ENCODE results near the gene LILRB4.
"Not testable (repeated sequence)": the region's sequence is repeated elsewhere in the genome, so short reads cannot be mapped to it uniquely, and the experiment has no call there.

The LILRB4 gene

DNA sequence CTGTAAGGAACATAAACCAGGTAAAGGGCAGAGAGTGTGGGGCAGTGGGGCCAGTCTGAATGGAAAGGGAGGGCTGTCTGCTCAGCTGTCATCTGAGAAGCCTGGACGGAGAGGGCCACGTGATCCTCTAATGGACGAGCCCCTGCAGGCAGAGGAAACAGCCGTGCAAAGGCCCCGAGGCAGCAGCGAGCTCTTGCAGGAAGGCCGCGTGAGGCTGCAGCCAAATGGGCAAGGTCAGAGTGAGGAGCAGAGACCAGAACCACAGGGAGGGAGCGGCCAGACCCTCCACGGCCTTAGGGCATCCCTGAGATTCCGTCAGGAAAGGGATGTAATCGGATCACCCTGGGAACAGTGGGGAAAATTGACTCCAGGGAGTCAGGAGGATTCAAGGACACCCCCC, 4.4 kb downstream of the LILRB4 start:
- TF ChIP-seq POLR2A (IDR thresholded peaks at IDR 0.05; ENCODE audit: low read length): no peak
- TF ChIP-seq GATA1 (IDR thresholded peaks at IDR 0.05; ENCODE audit: low read depth, low read length): no peak
- DNase-seq: no peak

DNA sequence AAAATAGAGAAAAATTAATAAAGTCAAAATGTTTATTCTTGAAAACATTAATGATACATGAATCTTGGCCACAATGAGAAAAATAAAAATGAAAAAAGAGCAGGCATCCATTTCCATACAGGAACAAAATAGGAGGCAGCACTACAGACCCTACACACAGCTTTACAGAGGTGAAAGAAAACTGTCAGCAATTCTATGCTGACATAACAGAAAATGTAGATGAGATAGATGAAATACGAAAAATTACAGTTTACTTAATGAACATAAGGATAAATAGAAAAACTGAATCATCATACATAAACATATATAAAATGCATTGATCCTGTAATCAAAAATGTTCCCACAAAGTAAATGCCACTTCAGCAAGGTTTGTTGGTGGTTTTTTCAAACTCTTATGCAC, 5.6 kb downstream of the LILRB4 start:
- TF ChIP-seq POLR2A (IDR thresholded peaks at IDR 0.05; ENCODE audit: low read length): no peak
- no peak for TF ChIP-seq GATA1 (IDR thresholded peaks at IDR 0.05; ENCODE audit: low read depth, low read length)

DNA sequence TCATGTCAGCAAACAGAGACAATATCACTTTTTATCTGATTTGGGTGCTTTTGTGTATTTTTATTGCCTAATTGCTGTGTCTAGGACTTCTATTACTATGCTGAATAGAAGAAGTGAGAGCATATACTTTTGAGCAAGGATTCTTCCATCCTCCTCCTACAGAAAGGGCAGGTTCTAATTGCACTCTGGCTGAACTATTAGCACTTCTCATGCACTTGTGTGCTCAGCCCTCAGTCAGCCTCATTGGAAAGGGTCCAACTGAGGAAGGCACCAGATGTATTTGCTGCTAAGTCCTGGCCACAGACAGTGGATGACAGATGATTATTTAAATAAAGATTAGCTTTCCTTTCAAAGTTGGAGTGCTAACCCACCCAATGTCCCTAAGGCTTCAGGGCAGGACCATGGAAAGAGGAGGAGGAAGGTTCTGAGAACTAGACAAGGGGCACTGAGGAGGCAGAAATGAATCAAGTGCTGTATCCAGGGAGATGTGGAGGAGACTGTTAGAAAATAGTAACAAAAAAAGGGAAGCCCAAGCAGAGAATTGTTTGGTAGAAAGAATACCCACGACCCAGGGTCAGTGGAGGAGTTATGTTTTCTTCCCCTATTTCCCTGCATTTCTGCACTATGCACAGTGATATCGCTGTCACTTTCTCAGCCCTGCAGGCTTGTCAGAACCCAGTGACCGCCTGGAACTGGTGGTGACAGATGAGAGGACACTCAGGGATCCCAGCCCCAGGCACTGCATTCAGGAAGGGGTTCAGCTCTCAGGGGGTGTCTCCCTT, 8.0 kb downstream of the LILRB4 start:
- TF ChIP-seq POLR2A (IDR thresholded peaks at IDR 0.05; ENCODE audit: low read length) (no peak), GATA1 (IDR thresholded peaks at IDR 0.05; ENCODE audit: low read depth, low read length) (no peak)
- no peak for DNase-seq

More for the DNA sequence above, 5.6 kb downstream of the LILRB4 start:
- no peak for DNase-seq

DNA sequence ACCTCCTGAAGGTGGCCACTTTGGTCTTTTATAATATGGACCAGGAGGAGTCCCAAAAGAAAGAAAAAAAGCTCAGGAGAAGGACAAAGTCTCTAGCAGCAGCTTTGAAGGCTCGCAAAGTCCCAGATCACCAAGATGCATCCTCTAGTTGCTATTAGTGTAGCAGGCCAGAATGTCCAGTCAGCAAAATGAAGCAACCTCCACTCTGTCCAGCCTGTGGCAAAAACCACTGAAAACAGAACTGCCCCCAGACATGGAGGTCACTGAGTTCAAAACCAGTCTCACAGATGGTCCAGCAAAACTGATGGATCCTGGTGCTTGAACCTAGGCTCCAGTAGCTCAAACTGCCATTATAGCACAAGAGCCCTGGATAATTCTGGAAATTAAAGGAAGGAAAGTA, 10.4 kb downstream of the LILRB4 start:
- no peak for DNase-seq
- no peak for TF ChIP-seq POLR2A (IDR thresholded peaks at IDR 0.05; ENCODE audit: low read length)
- TF ChIP-seq GATA1 (IDR thresholded peaks at IDR 0.05; ENCODE audit: low read depth, low read length): no peak

DNA sequence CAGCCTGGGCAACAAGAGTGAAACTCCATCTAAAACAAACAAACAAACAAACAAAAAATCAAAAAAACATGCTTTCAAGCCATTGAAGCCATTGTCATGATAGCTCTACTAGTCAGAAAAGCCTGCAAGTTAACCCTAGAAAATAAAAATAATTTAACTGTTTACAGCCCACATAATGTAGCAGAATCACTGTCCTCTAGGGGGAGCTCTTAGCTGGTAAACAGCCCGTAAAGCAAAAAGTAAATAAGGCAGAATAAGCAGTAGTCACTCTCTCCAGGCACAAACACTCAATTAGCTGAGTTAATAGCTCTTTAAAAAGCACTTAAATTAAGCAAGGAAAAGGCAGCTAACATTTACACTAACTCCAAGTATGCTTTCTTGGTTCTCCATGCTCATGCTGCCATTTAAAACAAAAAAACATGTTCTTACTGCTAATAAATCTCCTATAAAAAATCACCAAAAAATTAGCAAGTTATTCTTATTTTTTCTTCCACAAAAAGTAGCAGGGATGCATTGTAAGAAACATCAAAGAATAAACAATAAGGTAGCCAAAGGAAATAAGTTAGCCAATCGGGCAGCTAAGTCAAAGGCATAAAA, 11.3 kb downstream of the LILRB4 start:
- peak; percentile 45 to 73 for DNase-seq
- TF ChIP-seq GATA1 (IDR thresholded peaks at IDR 0.05; ENCODE audit: low read depth, low read length): no peak
- no peak for TF ChIP-seq POLR2A (IDR thresholded peaks at IDR 0.05; ENCODE audit: low read length)

DNA sequence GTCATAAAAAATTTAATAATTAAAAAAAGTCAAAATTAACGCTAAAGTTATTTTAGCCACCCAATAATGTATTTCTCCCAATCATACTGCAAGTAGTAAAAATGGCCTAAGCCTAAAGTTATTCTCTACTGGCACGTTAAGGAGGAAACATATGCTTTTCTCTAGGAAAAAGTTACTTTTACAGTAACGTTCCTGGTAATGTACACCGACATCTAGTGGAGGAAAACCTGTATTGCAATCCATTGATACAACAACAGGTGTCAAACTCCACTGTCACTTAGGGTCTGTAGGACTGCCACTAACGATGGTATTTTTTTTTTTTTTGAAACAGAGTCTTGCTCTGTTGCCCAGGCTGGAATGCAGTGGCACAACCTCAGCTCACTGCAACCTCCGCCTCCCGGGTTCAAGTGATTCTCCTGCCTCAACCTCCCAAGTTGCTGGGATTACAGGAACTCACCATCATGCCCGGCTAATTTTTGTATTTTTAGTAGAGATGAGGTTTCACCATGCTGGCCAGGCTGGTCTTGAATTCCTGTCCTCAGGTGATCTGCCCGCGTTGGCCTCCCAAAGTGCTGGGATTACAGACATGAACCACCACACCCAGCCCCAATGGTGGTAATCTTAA, 13.5 kb downstream of the LILRB4 start:
- peak; percentile 19 to 54 for DNase-seq

DNA sequence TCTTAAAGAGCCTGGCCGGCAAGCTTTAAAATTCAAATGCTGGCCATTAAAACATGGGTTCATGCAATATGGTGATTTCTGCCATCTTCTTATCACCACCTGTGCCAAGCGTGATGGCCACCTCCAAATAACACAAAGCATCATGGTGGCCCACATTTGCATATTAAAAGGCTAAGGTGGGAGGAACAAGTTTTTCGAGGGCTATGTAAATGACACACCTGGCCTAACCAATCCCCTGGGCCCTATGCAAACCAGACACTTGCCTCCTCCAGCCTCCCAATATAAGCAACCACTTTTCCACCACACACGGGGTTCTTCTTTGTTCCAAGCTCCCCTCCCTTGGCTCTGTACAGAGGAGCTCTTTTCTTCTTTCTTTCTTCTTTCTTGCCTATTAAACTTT, 14.4 kb downstream of the LILRB4 start:
- TF ChIP-seq GATA1 (IDR thresholded peaks at IDR 0.05; ENCODE audit: low read depth, low read length) (no peak), POLR2A (IDR thresholded peaks at IDR 0.05; ENCODE audit: low read length) (no peak)
- DNase-seq: no peak

DNA sequence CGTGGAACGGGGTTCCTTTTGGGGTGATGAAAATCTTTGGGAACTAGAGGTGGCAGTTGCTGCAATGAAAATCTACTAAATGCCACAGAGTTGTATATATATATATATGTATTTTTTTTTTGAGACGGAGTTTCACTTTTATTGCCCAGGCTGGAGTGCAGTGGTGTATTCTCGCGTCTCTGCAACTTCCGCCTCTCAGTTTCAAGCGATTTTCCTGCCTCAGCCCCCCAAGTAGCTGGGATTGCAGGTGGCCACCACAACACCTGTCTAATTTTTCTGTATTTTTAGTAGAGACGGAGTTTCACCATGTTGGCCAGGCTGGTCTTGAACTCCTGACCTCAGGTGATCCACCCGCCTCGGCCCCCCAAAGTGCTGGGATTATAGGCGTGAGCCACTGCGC, 18.8 kb downstream of the LILRB4 start:
- not testable (repeated sequence) for DNase-seq

DNA sequence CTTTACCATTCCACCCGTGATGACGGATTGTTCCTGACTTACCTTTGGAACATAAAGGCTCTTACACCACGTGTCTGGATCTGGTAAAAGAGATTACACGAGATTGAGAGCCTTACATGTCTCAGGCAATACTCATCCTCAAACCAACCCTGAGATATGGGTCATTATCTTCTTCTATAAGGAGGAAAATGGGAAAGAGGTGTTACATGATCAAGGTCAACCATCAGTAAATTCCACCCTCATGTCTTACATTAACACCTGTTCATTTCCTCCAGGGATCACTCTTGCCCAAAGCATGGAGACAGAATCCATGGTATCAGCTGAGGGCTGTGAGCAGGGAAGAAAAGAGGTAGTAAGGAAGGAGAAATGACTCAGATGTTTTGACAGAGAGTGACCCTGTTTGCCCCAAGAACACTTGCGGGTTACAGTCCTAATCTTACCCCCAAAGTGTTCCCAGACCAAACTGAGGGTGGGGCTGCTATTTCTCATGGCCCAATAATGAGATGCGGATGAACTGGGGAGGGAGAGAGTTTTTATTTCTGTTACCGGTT, 19.6 kb downstream of the LILRB4 start:
- TF ChIP-seq GATA1 (IDR thresholded peaks at IDR 0.05; ENCODE audit: low read depth, low read length): no peak
- TF ChIP-seq POLR2A (IDR thresholded peaks at IDR 0.05; ENCODE audit: low read length): no peak
- no peak for DNase-seq

DNA sequence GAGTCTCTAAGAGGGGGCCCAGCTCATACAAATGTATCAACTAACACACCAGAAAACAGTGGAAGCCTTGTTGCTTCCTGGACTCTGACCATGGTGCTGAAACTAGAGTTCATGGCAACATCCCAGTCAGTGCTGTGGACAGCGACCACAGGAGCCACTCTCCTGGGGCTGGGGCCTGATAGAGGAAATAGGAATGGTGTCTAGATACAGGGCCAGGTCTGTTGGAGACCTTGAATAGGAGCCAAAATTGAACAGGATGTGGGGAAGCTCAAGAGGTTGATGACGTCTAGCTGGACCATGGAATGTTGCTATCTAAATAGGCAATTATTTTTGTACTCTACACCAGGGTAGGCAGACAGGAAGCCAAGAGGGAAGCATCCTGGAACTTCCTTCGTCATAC, 21.7 kb downstream of the LILRB4 start:
- TF ChIP-seq GATA1 (IDR thresholded peaks at IDR 0.05; ENCODE audit: low read depth, low read length) (no peak), POLR2A (IDR thresholded peaks at IDR 0.05; ENCODE audit: low read length) (no peak)
- DNase-seq: peak; percentile 6 to 8

DNA sequence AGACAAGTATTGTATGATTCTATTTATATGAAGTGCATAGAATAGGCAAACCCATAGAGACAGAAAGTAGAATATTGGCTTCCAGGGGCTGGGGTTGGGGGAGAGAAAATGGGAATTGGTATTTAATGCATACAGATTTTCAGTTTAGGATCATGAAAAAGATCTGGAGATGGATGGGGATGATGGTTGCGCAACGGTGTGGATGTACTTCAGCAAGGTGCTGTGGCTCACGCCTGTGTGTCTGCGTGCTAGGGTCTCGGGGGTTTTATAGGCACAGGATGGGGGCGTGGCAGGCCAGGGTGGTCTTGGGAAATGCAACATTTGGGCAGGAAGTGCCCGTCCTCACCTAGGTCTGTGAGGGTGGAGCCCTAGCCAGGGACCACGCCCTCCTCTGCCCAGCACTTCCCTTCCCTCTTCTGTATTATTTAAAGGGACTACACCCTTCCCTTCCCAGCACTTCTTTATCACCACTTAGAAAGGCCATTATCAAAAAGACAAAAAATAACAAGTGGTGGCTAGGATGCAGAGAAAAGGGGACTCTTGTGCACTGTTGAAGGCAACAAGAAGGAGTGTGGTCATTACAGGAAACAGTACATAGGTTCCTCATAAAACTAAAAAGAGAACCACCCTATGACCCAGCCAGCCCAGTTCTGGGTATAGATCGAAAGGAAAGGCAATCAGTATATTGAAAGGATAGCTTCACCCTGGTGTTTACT, 29.0 kb downstream of the LILRB4 start:
- TF ChIP-seq POLR2A (IDR thresholded peaks at IDR 0.05; ENCODE audit: low read length) (no peak), GATA1 (IDR thresholded peaks at IDR 0.05; ENCODE audit: low read depth, low read length) (no peak)
- no peak for DNase-seq

DNA sequence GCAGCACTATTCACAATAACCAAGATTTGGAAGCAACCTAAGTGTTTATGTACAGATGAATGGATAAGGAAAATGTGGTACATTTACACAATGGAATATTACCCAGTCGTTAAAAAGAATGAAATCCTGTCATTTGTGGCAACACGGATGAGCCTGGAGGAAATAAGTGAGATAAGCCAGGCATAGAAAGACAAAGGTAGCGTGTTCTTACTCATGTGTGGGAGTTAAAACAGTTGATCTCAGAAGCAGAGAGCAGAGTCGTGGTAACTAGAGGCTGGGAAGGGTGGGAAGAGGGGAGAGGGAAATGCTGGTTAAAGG, 29.5 kb downstream of the LILRB4 start:
- DNase-seq: no peak
- TF ChIP-seq POLR2A (IDR thresholded peaks at IDR 0.05; ENCODE audit: low read length): no peak
- TF ChIP-seq GATA1 (IDR thresholded peaks at IDR 0.05; ENCODE audit: low read depth, low read length): no peak

DNA sequence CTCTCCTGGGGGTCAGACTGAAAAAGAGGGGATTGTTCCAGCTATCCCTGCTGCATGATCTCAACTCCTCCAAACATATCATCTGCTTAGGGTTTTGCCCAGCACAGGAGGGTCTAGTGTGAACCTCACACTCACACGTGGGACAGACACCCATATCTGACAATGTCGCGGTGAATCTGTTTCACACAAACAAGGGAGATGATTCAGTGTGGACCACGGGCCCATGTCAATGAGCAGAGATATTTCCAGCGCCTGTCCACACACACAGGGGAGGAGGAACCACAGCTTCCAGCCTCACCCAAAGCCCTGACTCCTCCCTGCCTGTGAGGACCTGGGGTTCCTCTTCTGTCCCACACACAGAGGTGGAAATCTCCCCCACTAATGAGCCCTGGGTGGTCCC, 31.9 kb downstream of the LILRB4 start:
- TF ChIP-seq POLR2A (IDR thresholded peaks at IDR 0.05; ENCODE audit: low read length) (no peak), GATA1 (IDR thresholded peaks at IDR 0.05; ENCODE audit: low read depth, low read length) (no peak)
- DNase-seq: no peak

DNA sequence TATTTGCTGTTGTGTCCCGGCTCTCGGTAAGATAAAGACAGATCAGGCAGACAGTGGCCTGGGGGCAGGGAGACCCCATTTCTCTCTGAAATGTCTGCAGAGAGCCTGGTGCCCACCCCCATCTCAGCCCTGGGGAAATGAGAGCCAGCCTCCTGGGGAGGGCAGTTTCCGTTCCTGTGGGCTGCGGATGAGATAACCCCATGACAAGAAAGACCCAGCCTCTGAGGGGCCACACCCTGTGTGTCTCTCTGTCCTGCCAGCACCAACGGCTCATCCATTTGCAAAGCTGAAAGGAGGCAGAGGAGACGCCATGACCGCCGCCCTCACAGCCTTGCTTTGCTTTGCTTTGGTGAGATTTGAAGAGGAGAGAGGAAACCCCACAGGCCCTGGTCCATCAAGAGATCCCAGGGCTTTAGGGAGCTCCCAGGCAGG, 33.3 kb downstream of the LILRB4 start:
- no peak for DNase-seq
- TF ChIP-seq GATA1 (IDR thresholded peaks at IDR 0.05; ENCODE audit: low read depth, low read length) (no peak), POLR2A (IDR thresholded peaks at IDR 0.05; ENCODE audit: low read length) (no peak)

Data from erythroblast (primary cell).